ENCODE results near the gene JUP.

The JUP gene

GRCh38 chr17:41811549-41812380, 25.3 kb upstream of the JUP start, which contains the start of gene P3H4:
TSS of gene P3H4 (minus strand) at chr17:41811949. CDS start at chr17:41811915, 34 bp downstream.
- H3K79me1 ChIP-seq (ENCODE audit: low read length) = peaks cover 16% of the 10 kb centered on the region
- peak within 1 kb of the TSS; percentile 66 for H3K4me2 ChIP-seq (ENCODE audit: low read length)
- peak within 1 kb of the TSS; percentile 49 for H3K4ac ChIP-seq (ENCODE audit: low read depth, low read length)
- WGBS (ENCODE audit: extremely low coverage, insufficient coverage, low lambda C conversion rate) = no CpG with 5 or more reads among the region's 96 CpGs
- peak within 1 kb of the TSS; percentile 74 for H3K4me3 ChIP-seq (ENCODE audit: low read length)
- H2AK5ac ChIP-seq (ENCODE audit: low read length) = no peak within 1 kb of the TSS
- H3K27ac ChIP-seq (ENCODE audit: low read depth, low read length) = peak within 1 kb of the TSS; percentile 45
- H2BK120ac ChIP-seq (ENCODE audit: low read depth, low read length) = no peak within 1 kb of the TSS
- H4K8ac ChIP-seq (ENCODE audit: low read depth, low read length) = peak within 1 kb of the TSS; percentile 28
- H3K56ac ChIP-seq (ENCODE audit: low read length) = peak within 1 kb of the TSS; percentile 91
- H3K36me3 ChIP-seq (ENCODE audit: control insufficient read depth, insufficient read depth, low read length) = peaks cover under 1% of the 10 kb centered on the region
- H3K27me3 ChIP-seq (ENCODE audit: insufficient read depth, low read length, poor library complexity) = no peaks in the 10 kb centered on the region
- H2BK5ac ChIP-seq (ENCODE audit: low read length) = peak within 1 kb of the TSS; percentile 87
- peak within 1 kb of the TSS; percentile 89 for H3K9ac ChIP-seq (ENCODE audit: low read length)
- peaks cover 27% of the 10 kb centered on the region for H3K79me2 ChIP-seq (ENCODE audit: control insufficient read depth, insufficient read depth, low read length)
- peak within 1 kb of the TSS; percentile 86 for H3K23ac ChIP-seq (ENCODE audit: low read length)
- peaks cover 6% of the 10 kb centered on the region for H3K4me1 ChIP-seq (ENCODE audit: control insufficient read depth, low read depth, low read length)
- peak within 1 kb of the TSS; percentile 25 for H2BK15ac ChIP-seq (replicated peaks; ENCODE audit: low read depth)
- H3K18ac ChIP-seq (ENCODE audit: low read length) = peak within 1 kb of the TSS; percentile 96
- DNase-seq = peak; percentile 84
- H4K5ac ChIP-seq (ENCODE audit: low read length) = no peak within 1 kb of the TSS

GRCh38 chr17:41810659-41811548, 24.4 kb upstream of the JUP start:
- Histone ChIP-seq H2BK5ac (ENCODE audit: low read length) (no peak overlapping the region), H3K27me3 (ENCODE audit: insufficient read depth, low read length, poor library complexity) (no peaks in the 10 kb centered on the region), H3K27ac (ENCODE audit: low read depth, low read length) (peak overlapping the region; percentile 45), H3K4ac (ENCODE audit: low read depth, low read length) (no peak overlapping the region), H2AK5ac (ENCODE audit: low read length) (no peak overlapping the region), H4K5ac (ENCODE audit: low read length) (no peak overlapping the region), H3K4me1 (ENCODE audit: control insufficient read depth, low read depth, low read length) (peaks cover 6% of the 10 kb centered on the region), H3K23ac (ENCODE audit: low read length) (no peak overlapping the region), H3K4me2 (ENCODE audit: low read length) (peak overlapping the region; percentile 66), H3K56ac (ENCODE audit: low read length) (peak overlapping the region; percentile 91), H3K18ac (ENCODE audit: low read length) (peak overlapping the region; percentile 96), H3K36me3 (ENCODE audit: control insufficient read depth, insufficient read depth, low read length) (no peaks in the 10 kb centered on the region), H4K8ac (ENCODE audit: low read depth, low read length) (no peak overlapping the region), H3K79me1 (ENCODE audit: low read length) (peaks cover 12% of the 10 kb centered on the region), H2BK120ac (ENCODE audit: low read depth, low read length) (no peak overlapping the region), H3K79me2 (ENCODE audit: control insufficient read depth, insufficient read depth, low read length) (peaks cover 21% of the 10 kb centered on the region), H2BK15ac (replicated peaks; ENCODE audit: low read depth) (no peak overlapping the region), H3K9ac (ENCODE audit: low read length) (peak overlapping the region; percentile 89), H3K4me3 (ENCODE audit: low read length) (peak overlapping the region; percentile 52)
- DNase-seq = peak; percentile 45
- WGBS (ENCODE audit: extremely low coverage, insufficient coverage, low lambda C conversion rate) = no CpG with 5 or more reads among the region's 58 CpGs

DNA sequence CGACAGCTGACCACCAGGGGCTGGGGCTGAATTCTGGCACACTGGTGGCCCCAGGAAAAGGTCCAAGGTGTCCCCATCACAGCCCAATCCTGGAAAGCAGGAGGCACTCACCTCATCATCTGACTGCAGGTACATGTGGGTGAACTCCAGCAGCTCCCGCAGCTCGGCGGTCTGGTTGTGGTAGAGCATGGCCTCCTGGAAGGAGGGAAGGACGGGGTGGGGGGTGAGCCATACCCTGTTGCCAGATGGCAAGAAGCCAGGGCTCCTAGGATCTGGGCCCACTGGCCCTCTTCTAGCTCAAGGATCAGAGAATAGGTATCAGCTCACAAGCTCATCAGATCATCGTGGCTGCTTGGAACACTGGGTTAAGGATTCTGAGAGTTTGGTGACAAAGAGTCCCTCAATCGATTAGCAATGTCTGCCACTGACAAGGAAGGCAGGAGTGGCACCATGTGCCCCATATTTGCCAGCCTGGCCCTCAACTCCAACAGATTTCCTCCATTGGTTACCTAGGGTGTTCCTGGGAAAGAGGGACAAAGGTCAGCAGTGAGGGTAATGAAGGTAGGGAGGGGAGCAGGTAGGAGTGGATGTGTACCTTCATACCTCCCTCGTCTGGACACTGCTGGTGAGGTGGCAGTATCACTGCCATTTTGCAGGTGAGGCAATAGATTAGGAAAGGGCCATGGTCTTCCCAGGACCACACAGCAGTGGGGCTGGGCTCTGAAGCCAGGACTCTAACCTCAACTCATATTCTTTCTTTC, 20.4 kb upstream of the JUP start:
- Histone ChIP-seq H3K79me2 (ENCODE audit: control insufficient read depth, insufficient read depth, low read length) (peaks cover 2% of the 10 kb centered on the region), H2BK120ac (ENCODE audit: low read depth, low read length) (no peak overlapping the region), H4K8ac (ENCODE audit: low read depth, low read length) (no peak overlapping the region), H3K4me3 (ENCODE audit: low read length) (no peak overlapping the region), H3K4ac (ENCODE audit: low read depth, low read length) (no peak overlapping the region), H3K27ac (ENCODE audit: low read depth, low read length) (no peak overlapping the region), H2AK5ac (ENCODE audit: low read length) (no peak overlapping the region), H4K5ac (ENCODE audit: low read length) (no peak overlapping the region), H3K23ac (ENCODE audit: low read length) (no peak overlapping the region), H3K18ac (ENCODE audit: low read length) (no peak overlapping the region), H3K4me1 (ENCODE audit: control insufficient read depth, low read depth, low read length) (no peaks in the 10 kb centered on the region), H3K9ac (ENCODE audit: low read length) (no peak overlapping the region), H3K36me3 (ENCODE audit: control insufficient read depth, insufficient read depth, low read length) (no peaks in the 10 kb centered on the region), H3K4me2 (ENCODE audit: low read length) (no peak overlapping the region), H3K79me1 (ENCODE audit: low read length) (peaks cover 5% of the 10 kb centered on the region), H2BK15ac (replicated peaks; ENCODE audit: low read depth) (no peak overlapping the region), H3K27me3 (ENCODE audit: insufficient read depth, low read length, poor library complexity) (no peaks in the 10 kb centered on the region), H3K56ac (ENCODE audit: low read length) (no peak overlapping the region), H2BK5ac (ENCODE audit: low read length) (no peak overlapping the region)
- DNase-seq = no peak
- no CpG with 5 or more reads among the region's 8 CpGs for WGBS (ENCODE audit: extremely low coverage, insufficient coverage, low lambda C conversion rate)

GRCh38 chr17:41803049-41804020, 16.8 kb upstream of the JUP start:
- Histone ChIP-seq H3K79me1 (ENCODE audit: low read length) (no peaks in the 10 kb centered on the region), H4K8ac (ENCODE audit: low read depth, low read length) (no peak overlapping the region), H2BK5ac (ENCODE audit: low read length) (no peak overlapping the region), H3K4me1 (ENCODE audit: control insufficient read depth, low read depth, low read length) (peaks cover 6% of the 10 kb centered on the region), H3K23ac (ENCODE audit: low read length) (no peak overlapping the region), H3K4me3 (ENCODE audit: low read length) (no peak overlapping the region), H2AK5ac (ENCODE audit: low read length) (no peak overlapping the region), H3K18ac (ENCODE audit: low read length) (no peak overlapping the region), H2BK15ac (replicated peaks; ENCODE audit: low read depth) (no peak overlapping the region), H4K5ac (ENCODE audit: low read length) (no peak overlapping the region), H3K9ac (ENCODE audit: low read length) (no peak overlapping the region), H3K36me3 (ENCODE audit: control insufficient read depth, insufficient read depth, low read length) (no peaks in the 10 kb centered on the region), H3K4me2 (ENCODE audit: low read length) (no peak overlapping the region), H3K27me3 (ENCODE audit: insufficient read depth, low read length, poor library complexity) (no peaks in the 10 kb centered on the region), H3K79me2 (ENCODE audit: control insufficient read depth, insufficient read depth, low read length) (no peaks in the 10 kb centered on the region), H2BK120ac (ENCODE audit: low read depth, low read length) (no peak overlapping the region), H3K27ac (ENCODE audit: low read depth, low read length) (no peak overlapping the region), H3K4ac (ENCODE audit: low read depth, low read length) (no peak overlapping the region), H3K56ac (ENCODE audit: low read length) (no peak overlapping the region)
- no peak for DNase-seq
- no CpG with 5 or more reads among the region's 24 CpGs for WGBS (ENCODE audit: extremely low coverage, insufficient coverage, low lambda C conversion rate)

All from mesendoderm (in vitro differentiated cells).